H4 (cell line): ENCODE results near the gene CHCHD3. TPM values are rescaled to one million over a fixed set of nuclear protein-coding genes. Genes with fewer than 3 reads are reported as not detected.
"Not testable (repeated sequence)": the region's sequence is repeated elsewhere in the genome, so short reads cannot be mapped to it uniquely, and the experiment has no call there.

ENCODE experiments used
- DNase-seq: peaks from one replicate; pipeline ENCODE4 v3.0.0-alpha.2; 2015; ENCODE audit warnings: low spot score
- total RNA-seq: library from RNA; depleted of rRNA; stranded (reverse); fragments of >200 nt; shearing (Covaris generic); gene quantifications from 2 replicates; pipeline ENCODE4 v1.2.3, GENCODE V29; 2014

The CHCHD3 gene
- total RNA-seq, 1 experiment from 2014 or later = 102 TPM

GRCh38 chr7:132953468-132953867, 128.4 kb downstream of the CHCHD3 start:
- DNase-seq = no peak

GRCh38 chr7:132950725-132951124, 131.2 kb downstream of the CHCHD3 start:
- no peak for DNase-seq

GRCh38 chr7:132947011-132947410, 134.9 kb downstream of the CHCHD3 start:
- DNase-seq = no peak

GRCh38 chr7:132944774-132945173, 137.1 kb downstream of the CHCHD3 start:
- DNase-seq = no peak

GRCh38 chr7:132943645-132944044, 138.2 kb downstream of the CHCHD3 start:
- no peak for DNase-seq

GRCh38 chr7:132942701-132943100, 139.2 kb downstream of the CHCHD3 start:
- DNase-seq = no peak

- DNase-seq = no peak
Measured at GRCh38 chr7:132941905-132942304, 140.0 kb downstream of the CHCHD3 start.

- no peak for DNase-seq
Measured at GRCh38 chr7:132941428-132941827, 140.5 kb downstream of the CHCHD3 start.

- no peak for DNase-seq
Measured at GRCh38 chr7:132940084-132940483, 141.8 kb downstream of the CHCHD3 start.

- DNase-seq = no peak
Measured at GRCh38 chr7:132939495-132939894, 142.4 kb downstream of the CHCHD3 start.

GRCh38 chr7:132937286-132937685, 144.6 kb downstream of the CHCHD3 start:
- DNase-seq = no peak

- no peak for DNase-seq
Measured at GRCh38 chr7:132935608-132936007, 146.3 kb downstream of the CHCHD3 start.

- DNase-seq = no peak
Measured at GRCh38 chr7:132934017-132934416, 147.9 kb downstream of the CHCHD3 start.

GRCh38 chr7:132933072-132933458, 148.8 kb downstream of the CHCHD3 start:
- DNase-seq = no peak

- no peak for DNase-seq
Measured at GRCh38 chr7:132932296-132933071, 149.4 kb downstream of the CHCHD3 start.

GRCh38 chr7:132930881-132931280, 151.0 kb downstream of the CHCHD3 start:
- DNase-seq = no peak

- DNase-seq = not testable (repeated sequence)
Measured at GRCh38 chr7:132929944-132930343, 151.9 kb downstream of the CHCHD3 start.

- DNase-seq = no peak
Measured at GRCh38 chr7:132919771-132920170, 162.1 kb downstream of the CHCHD3 start.

GRCh38 chr7:132915647-132916046, 166.2 kb downstream of the CHCHD3 start:
- DNase-seq = no peak

GRCh38 chr7:132910657-132911056, 171.2 kb downstream of the CHCHD3 start:
- no peak for DNase-seq

GRCh38 chr7:132907380-132907940, 174.4 kb downstream of the CHCHD3 start:
- DNase-seq = no peak

GRCh38 chr7:132906193-132906835, 175.6 kb downstream of the CHCHD3 start:
- DNase-seq = no peak

- not testable (repeated sequence) for DNase-seq
Measured at GRCh38 chr7:132905136-132905535, 176.8 kb downstream of the CHCHD3 start.
